ENCODE results near the gene HTR3E.

DNA sequence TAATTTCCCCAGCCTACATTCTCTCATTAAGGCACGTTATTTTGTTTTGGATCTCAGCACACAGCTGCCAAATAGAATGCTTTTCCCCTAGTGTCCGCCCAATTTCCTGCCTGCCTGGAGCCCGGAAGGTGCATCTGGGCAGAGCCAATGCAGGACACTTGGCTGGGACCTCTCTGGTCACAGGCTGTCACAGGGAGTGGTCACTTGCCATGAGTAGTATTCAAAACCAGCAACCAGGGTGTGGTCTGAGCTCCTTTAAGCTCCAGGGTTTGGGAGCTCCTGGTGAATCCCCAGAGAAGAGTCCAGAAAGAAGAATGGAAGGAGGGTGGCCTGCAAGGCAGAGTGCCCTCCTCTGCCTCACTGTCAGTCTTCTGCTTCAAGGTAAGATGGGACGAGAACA is 44.1 kb upstream of the HTR3E start, which contains the start of gene HTR3C:
- TF ChIP-seq, protein P1, sequence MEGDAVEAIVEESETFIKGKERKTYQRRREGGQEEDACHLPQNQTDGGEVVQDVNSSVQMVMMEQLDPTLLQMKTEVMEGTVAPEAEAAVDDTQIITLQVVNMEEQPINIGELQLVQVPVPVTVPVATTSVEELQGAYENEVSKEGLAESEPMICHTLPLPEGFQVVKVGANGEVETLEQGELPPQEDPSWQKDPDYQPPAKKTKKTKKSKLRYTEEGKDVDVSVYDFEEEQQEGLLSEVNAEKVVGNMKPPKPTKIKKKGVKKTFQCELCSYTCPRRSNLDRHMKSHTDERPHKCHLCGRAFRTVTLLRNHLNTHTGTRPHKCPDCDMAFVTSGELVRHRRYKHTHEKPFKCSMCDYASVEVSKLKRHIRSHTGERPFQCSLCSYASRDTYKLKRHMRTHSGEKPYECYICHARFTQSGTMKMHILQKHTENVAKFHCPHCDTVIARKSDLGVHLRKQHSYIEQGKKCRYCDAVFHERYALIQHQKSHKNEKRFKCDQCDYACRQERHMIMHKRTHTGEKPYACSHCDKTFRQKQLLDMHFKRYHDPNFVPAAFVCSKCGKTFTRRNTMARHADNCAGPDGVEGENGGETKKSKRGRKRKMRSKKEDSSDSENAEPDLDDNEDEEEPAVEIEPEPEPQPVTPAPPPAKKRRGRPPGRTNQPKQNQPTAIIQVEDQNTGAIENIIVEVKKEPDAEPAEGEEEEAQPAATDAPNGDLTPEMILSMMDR (conservative IDR thresholded peaks at IDR 0.05; ENCODE audit: low read length) = no peak
- no peak for TF ChIP-seq EZH2phosphoT487 (IDR thresholded peaks at IDR 0.05; ENCODE audit: borderline replicate concordance)

Measured in Loucy (cell line).